ENCODE results near the gene ZNF276.
"Not testable (repeated sequence)": the region's sequence is repeated elsewhere in the genome, so short reads cannot be mapped to it uniquely, and the experiment has no call there.

The ZNF276 gene

DNA sequence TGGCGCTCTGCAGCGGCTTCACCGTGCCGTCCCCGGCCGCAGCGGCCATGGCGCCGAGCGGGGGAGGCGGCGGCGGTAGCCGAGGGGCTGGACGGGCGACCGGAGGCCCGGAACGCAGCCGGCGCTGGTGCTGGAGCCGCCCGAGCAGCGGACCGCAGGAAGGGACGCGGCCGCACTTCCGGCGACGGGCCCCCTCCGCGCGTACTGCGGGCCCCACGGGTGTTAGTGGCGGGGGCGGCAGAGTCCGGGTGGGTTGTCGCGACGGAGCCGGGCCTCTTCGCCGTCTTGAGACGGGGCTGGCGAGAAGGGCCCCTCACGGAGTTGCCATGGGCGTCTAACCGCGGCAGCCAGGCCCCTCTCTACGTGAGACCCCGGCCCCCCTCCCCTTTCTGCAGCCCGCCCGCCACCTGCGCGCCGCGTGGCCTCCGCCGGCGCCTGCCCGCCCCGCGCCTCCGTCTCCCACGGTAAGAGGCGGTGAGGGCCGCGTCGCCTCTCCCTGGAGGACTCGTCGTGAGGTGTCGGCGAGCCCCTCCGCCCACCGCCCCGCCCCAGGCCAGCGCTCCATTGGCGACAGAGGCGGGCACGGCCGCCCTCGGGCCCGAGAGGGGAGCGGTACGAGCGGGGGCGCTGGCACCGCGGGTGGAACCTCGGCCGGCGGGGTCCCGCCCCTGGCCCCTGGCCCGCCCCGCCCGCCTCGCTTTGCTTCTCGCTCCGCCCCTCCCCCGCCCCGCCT lies at the start of gene ZNF276, which contains the start of gene VPS9D1:
ZNF276 (plus strand) TSS at position 725 of the 733 bp plus-strand sequence. CDS start 104 bp downstream, outside the sequence.
VPS9D1 (minus strand) TSS at position 86 of the 733 bp plus-strand sequence; CDS start at position 49, 37 bp downstream.
- DNase-seq (ENCODE audit: low read depth): peak; percentile 64

- DNase-seq (ENCODE audit: low read depth): not testable (repeated sequence)
These were observed 49.8 kb upstream of the ZNF276 start for GRCh38 chr16:89671565-89671964.

DNA sequence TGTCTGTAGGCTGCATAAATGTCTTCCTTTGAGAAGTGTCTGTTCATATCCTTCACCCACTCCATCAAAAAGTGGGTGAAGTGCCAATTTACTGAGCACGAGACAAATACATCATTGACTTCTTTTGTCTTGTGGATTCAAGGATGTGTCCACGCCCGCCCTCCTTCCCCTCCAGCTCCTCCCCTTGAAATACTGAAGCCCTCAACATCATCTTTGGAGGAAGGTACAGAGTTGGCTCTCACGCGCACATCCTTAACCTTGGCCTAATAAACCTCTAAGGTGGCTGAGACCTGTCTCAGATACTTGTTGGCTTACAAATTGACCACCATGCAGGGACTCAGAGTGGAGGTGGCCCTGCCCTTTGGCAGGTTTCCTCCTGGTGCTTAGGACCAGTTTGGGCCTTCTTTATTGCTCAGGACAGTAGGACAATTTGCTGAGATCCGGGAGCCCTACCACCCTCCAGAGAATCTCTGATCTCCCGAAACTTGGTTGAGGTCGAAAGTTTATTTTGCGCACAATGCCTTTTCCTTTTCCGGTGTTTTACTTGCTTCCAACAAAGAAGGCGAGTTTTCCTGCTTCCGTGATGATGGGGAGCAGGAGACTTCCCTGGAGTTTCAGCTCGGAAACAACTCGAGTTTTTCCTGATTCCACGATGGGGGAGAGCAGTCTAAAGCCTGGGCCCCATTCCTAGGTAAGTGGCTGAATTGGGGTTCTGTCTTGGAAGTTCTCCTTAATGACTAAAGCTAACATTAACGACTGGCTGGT lies 49.0 kb upstream of the ZNF276 start:
- DNase-seq (ENCODE audit: low read depth): no peak

DNA sequence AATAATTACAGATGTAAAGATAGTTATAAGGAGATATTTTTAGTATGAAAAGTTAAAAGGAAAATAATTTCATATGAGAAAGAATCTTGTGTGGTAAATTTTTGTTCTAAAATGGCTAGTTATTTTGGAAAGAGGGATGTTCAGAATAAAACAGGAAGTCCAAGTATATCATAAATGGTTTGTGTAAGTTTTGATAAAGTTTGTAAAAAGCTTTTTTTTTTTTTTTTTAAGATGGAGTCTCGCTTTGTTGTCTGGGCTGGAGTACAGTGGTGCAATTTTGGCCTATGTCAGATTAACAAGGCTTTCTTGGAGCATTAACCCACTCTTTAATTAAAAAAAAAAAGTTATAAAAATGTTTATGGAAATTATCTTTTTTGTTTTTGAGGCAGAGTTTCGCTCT lies 43.1 kb upstream of the ZNF276 start:
- DNase-seq (ENCODE audit: low read depth): no peak

DNA sequence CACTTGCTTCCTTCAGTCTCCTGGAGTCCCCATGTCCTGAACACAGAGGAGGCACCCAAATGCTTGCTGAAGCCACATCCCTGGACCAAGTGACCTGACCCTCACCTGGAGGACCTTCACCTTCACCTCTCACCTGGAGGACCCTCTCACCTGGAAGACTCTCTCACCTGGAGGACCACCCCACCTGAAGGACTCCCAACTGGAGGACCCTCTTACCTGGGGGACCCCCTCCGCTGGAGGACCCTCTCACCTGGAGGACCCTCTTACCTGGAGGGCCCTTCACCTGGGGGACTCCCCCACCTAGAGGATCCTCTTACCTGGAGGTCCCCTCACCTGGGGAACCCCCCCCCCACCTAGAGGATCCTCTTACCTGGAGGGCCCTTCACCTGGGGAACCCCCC lies 35.4 kb upstream of the ZNF276 start:
- no peak for DNase-seq (ENCODE audit: low read depth)

GRCh38 chr16:89686520-89687091 lies 34.7 kb upstream of the ZNF276 start, which contains the start of gene CDK10:
Gene CDK10, plus strand, starts transcription at chr16:89686689. Its CDS starts 22 bp downstream, at chr16:89686711.
- DNase-seq (ENCODE audit: low read depth): peak; percentile 95

- no peak for DNase-seq (ENCODE audit: low read depth)
These were observed 34.0 kb upstream of the ZNF276 start for GRCh38 chr16:89687092-89687940.

- no peak for DNase-seq (ENCODE audit: low read depth)
These were observed 32.9 kb upstream of the ZNF276 start for GRCh38 chr16:89688395-89688794.

GRCh38 chr16:89689142-89689541 lies 32.2 kb upstream of the ZNF276 start:
- no peak for DNase-seq (ENCODE audit: low read depth)

DNA sequence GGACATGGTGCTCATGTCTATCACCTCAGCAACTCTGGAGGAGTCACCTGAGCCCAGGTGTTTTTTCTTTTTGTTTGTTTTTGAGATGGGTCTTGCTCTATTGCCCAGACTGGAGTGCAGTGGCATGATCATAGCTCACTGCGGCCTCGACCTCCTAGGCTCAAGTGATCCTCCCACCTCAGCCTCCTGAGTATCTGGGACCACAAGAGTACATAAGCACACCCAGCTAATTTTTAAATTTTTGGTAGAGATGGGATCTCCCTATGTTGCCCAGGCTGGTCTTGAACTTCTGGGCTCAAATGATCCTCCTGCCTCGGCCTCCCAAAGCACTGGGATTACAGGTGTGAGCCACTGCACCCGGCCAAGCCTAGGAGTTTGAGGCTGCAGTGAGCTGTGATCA lies 31.7 kb upstream of the ZNF276 start:
- not testable (repeated sequence) for DNase-seq (ENCODE audit: low read depth)

DNA sequence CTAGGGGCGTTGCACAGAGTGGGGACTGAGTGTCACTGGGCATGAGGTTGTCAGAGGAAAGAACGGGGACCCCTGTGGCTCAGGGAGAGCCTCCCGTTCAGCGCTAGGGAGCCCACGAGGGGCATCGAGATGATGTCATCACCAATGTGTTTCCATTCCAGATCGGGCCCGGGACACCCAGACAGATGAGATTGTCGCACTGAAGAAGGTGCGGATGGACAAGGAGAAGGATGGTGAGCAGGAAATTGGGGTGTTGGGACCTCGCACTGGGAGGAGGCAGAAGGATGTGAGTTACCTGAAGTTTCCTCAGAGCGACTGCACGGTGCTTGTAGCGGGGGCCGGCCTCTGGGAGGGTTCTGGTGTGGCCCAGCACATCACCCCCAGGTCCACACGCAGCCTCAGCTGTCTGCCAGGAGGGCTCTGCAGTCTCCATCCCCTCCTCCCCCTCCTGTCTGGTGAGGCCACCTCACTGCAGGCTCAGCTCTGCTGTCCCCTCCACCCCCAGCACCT lies 30.9 kb upstream of the ZNF276 start:
- no peak for DNase-seq (ENCODE audit: low read depth)

DNA sequence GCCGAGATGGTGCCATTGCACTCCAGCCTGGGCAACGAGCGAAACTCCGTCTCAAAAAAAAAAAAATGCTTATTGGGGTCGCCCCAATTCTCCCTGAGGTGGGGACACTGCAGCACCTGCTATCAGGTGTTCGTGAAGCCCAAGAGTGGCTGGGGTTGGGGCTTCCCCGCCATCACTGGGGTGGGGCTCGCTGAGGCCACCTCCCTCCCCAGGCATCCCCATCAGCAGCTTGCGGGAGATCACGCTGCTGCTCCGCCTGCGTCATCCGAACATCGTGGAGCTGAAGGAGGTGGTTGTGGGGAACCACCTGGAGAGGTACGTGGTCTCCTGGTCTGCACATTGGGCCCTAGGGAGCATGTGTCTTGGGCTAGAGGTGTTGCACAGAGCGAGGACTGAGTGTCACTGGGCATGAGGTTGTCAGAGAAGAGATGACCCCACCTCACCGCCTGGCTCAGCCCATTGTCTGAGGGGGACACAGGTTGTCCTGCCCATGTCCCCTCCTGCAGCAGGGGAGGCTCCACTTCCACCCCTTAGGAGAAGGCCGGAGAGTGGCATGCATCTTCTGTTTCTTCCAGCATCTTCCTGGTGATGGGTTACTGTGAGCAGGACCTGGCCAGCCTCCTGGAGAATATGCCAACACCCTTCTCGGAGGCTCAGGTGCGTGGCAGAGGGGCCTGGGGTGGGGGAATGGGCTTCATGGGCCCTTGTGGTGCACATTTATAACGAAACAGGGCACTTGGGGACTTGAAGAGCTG lies 29.9 kb upstream of the ZNF276 start:
- DNase-seq (ENCODE audit: low read depth): no peak

- no peak for DNase-seq (ENCODE audit: low read depth)
These were observed 29.3 kb upstream of the ZNF276 start for GRCh38 chr16:89691986-89692569.

DNA sequence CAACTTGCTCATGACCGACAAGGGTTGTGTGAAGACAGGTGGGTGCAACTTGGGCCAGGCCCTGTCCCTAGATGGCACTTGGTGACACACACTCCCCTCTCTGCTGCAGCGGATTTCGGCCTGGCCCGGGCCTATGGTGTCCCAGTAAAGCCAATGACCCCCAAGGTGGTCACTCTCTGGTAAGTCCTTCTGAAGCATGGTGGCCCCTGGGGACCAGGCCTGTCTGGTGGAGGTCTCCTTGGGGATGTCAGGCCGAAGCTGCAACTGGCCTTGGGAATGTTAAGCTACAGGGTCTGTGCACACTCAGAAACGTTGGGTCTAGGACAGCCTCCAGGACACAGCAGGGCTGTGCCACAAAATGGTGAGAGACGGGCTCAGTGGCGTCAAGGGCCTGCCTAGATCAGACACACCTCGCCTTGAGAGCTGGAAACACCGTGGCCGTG lies 28.0 kb upstream of the ZNF276 start:
- no peak for DNase-seq (ENCODE audit: low read depth)

GRCh38 chr16:89693931-89694783 lies 27.2 kb upstream of the ZNF276 start:
- no peak for DNase-seq (ENCODE audit: low read depth)

DNA sequence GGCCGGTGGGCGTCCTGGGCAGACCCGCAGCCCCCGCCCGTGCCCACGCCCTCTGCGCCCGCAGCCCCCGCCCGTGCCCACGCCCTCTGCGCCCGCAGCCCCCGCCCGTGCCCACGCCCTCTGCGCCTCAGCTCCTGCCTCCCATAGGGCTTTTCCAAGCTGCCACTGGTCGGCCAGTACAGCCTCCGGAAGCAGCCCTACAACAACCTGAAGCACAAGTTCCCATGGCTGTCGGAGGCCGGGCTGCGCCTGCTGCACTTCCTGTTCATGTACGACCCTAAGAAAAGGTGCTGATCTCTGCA lies 26.6 kb upstream of the ZNF276 start:
- not testable (repeated sequence) for DNase-seq (ENCODE audit: low read depth)

DNA sequence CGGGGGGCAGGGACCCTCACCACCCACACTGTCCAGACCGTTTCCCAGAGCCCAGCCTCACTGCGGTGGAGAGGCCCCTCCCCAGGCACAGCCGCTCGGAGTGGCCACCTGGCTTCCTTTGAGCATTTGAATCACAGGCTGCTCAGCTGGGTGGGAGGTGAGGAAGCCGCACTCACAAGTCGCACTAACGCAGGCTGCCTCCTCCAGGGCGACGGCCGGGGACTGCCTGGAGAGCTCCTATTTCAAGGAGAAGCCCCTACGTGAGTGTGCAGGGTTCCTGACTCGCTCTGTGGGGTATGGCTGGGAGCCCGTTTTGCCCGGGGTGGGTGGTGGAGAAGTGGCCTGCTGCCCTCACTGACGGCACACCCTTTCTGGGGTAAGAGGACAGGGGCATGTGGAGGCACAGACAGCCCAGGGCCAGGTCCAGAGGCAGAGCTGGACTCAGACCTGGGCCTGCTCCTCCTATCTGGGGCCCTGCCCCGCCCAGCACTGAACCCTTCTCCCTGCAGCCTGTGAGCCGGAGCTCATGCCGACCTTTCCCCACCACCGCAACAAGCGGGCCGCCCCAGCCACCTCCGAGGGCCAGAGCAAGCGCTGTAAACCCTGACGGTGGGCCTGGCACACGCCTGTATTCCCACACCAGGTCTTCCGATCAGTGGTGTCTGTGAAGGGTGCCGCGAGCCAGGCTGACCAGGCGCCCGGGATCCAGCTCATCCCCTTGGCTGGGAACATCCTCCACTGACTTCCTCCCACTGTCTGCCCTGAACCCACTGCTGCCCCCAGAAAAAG lies 26.1 kb upstream of the ZNF276 start:
- no peak for DNase-seq (ENCODE audit: low read depth)

- no peak for DNase-seq (ENCODE audit: low read depth)
These were observed 25.3 kb upstream of the ZNF276 start for GRCh38 chr16:89695875-89696669.

Data from stimulated activated CD8-positive, alpha-beta memory T cell treated with anti-CD3 and anti-CD28 coated beads, Interleukin-15, amount 100 ng/mL, for 24 hours (primary cell).